Medulla oblongata (tissue), 1 donor: Measurements from ENCODE around the gene EMP1.
A peak's percentile ranks its signal among the peaks of the same experiment; 100 is the strongest.

Experiments
- DNase-seq: peaks from one replicate; pipeline ENCODE4 v3.0.0-alpha.2; 2015; ENCODE audit errors: extremely low spot score

Gene EMP1, protein sequence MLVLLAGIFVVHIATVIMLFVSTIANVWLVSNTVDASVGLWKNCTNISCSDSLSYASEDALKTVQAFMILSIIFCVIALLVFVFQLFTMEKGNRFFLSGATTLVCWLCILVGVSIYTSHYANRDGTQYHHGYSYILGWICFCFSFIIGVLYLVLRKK

DNA sequence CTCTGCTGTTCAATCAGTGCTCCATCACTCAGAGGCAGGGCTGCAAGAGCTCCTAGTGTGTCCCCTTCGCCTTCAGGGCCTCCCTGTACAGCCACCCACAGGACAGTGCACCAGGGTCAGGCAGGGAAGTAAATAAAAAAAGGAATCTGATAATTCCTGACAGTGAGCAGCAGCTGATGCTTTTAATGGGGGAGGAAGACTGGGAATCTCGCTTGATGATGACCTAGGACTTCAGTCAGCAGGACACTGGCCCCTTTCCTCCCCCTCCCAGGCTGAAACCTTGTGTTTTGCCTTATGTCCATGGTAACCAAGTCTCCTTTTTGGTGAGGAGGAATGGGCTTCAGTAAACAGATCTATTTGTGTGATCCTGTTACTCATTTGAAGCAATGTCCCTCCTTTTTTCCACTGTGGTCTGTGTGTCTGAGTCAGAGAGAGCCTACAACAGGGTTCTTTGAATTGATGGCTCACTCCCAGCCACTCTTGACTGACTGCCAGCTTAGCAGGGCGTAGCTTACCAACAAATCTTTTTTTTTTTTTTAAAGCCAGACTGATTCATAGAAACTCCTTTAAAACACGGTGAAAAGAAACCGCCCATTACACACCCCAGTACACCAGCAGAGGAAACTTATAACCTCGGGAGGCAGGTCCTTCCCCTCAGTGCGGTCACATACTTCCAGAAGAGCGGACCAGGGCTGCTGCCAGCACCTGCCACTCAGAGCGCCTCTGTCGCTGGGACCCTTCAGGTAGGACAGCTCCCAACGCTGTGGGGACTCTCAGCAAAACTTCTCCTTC is at the start of gene EMP1:
TSS of gene EMP1 (plus strand) at position 597 of the 792 bp plus-strand sequence. CDS start 14,785 bp downstream, outside the sequence.
- DNase-seq: peak; percentile 93

DNA sequence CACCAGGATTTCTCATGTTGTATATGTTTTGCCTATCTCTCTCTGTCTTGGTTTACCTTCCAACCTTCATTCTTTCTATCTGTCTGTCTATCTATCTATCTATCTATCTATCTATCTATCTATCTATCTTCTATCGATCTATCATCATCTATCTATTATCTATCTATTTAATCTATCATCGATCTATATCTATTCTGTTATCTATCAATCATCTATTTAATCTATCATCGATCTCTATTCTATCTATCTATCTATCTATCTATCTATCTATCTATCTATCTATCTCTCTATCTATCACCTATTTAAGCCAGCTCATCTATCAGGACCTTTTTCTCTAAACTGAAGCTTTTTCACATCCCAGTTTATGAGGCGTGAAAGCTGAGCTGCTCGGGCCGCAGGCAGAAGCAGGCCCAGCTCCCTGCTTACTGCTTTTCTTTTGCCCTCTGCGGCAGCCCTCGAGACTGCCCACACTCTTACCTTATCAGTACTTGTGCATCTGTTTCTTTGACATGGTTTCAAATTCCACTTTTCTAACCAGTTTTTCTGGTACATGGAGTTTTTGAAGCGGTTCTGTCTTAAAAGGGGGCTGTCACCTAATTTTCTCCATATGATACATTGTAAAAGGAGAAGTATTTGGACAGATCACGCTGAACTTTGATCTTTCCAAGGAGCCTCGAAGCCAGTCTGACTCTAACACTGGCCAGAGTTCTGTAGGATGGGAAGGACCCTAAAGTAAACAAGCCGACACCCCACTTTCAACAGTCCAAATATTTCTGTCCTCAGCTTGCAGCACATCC is 48.6 kb upstream of the EMP1 start:
- DNase-seq: no peak

DNA sequence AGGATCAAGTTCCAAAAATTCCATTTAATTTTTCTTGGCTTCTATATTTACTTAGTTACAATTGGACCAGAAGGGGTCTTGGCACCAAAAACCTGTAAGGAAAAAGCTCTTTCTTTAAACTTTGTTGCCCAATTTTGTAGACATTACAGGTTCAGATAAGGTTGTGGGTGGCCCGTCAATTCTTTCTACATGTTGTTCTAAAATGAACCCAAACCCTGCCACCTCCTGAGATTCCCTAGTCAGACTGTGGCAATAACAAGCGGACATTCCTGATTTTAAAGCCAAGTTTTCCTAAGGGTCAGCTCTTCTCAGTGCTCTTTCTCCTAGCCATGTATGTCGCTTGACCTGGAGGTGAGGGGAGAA is 48.1 kb upstream of the EMP1 start:
- no peak for DNase-seq

DNA sequence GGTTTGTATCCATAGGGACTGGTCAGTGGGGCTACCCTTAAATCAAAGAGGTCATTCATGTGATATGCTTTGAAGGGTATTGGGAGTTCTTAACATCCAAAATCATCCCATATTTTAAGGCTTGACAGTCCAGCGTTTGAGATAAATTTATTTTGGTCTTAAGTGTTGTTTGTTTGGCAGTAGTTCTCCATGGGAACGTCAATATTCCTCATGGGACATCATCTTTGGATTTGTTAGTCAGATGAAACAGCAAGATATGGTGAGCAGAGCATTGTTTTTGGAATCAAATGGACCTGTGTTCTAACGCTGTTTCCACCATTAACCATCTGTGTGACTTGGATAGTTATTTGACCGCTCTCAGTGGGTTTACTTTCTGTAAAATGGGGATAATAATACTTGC is 47.1 kb upstream of the EMP1 start:
- no peak for DNase-seq

DNA sequence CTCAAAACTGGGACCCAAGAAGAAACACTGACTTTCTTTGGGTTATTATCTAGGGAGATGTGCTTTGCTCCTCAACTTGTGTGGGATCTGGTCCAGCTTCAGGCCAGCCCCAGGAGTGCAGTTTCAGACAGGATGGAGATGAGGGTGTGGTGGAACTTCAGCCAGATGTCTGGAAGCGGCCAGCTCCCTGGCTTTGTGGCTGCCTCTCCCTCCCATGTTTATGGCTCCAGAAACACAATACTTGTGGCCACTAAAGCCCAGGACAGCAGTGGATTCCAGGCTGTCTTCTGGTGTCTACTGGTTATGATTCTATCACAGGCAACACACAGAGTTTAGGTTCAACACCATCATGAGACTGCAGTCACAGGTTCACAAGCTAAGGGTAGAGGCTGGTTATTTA is 44.2 kb upstream of the EMP1 start:
- no peak for DNase-seq

DNA sequence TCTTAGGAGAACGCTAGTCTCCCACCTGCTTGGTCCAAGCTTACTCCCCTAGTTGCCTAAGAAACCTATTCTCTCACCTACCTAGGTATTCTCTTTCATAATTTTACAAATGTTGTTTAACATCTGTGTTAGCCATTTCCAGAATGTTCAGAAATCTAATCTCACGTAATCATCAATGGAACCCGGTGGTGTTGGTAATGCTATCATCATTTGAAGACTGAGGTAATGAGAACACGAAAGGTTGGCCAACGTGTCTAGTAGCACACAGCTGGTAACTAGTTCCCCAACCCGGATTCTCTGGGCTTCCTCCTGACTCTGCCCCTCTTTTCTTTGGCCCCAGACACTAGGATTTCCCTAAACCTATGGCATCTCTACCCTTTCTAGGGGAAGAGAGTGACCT is 43.8 kb upstream of the EMP1 start:
- no peak for DNase-seq

DNA sequence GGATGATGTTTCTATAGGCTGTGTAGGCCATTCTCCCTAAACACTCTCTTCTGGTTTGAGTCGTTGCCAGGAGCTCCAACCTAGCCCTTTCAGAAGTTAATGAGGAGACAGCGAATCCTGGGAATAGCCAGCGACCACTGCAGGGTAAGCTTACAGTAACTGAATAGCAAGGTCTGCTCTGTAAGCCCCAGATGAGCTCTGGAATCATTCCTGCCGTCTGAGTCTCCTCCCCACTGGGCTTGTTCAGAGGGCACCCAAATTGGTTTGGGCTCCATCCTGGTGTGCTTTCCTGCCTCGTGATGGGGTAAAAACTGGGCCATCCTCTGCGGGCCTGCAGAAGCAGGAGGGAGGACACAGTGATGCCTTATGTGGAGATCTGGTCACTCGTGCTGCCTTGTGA is 43.3 kb upstream of the EMP1 start:
- no peak for DNase-seq

DNA sequence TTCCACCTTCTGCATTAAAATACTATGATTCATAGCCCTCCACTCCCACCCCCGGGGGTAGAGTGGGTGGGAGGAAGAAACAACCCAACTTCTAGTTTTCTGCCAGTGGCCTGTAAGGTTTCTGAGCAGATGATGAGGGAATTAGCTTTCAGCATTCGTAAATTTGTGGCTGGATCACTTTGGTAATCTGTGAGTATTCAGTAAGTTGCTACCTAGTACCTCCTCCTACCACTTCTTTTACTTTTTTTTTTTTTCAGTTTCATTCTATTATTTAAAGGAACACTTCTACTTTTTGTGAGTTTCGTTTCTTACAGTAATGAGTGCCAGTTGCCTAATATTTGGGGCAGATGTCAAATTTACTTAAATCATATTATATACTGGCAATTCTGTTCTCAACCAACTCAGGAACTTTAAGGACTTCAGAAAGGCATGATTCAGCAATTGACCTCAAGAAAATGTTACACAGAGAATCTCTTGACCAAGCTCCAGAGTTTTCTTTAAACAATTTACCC is 42.4 kb upstream of the EMP1 start:
- DNase-seq: no peak

DNA sequence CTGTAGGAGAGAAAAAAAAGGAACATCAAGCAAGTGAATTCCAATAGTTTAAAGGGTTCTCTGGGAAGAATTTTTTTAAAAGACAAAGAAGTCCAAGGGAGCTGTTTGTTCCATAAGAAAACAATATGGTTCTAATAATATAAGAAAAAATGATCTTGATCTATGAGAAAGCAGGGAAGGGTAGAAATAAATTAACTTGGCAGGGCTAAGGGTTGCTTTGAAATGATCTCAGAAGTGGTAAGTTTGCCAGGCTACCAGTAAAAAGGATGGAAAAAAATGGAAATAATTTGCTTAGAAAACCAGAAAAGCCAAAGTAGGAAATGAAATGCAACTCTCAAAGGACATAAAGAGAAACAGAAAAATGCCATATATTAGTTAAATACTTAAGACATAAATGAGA is 41.7 kb upstream of the EMP1 start:
- DNase-seq: no peak

DNA sequence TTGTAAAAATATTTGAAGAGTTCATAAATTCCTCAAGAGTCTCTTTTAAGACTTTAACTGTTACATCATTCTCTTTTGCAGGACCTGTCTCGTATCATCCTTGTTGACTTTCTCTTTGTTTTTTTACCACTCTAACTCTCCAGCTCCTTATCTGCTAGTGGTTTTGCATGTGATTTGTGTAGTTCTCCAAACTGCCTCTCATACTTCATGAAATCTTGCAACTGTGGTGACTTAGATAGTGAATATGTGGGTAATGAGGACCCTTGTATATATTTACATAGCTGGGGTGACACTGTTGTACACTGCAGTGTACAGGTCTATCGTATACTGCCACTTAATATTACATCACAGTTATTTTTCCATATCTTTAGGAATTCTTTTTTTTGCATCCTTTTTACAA is 40.2 kb upstream of the EMP1 start:
- no peak for DNase-seq

DNA sequence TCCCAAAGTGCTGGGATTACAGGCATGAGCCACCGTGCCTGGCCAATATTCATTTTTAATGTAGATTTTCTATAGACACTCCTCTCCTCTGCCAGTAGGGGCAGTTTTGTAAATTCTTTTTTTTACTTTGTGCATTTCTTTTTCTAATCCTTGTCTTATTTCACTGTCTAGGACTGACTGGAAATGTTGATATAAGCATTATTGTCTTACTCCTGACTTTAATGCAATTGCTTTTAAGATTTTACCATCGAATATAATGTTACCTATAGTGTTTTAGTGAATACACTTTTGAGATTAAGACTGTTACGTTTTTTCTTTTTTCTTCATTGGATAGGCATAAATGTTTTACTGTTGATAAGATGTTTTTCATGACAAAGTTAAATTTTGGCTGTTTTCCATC is 35.4 kb upstream of the EMP1 start:
- DNase-seq: no peak

DNA sequence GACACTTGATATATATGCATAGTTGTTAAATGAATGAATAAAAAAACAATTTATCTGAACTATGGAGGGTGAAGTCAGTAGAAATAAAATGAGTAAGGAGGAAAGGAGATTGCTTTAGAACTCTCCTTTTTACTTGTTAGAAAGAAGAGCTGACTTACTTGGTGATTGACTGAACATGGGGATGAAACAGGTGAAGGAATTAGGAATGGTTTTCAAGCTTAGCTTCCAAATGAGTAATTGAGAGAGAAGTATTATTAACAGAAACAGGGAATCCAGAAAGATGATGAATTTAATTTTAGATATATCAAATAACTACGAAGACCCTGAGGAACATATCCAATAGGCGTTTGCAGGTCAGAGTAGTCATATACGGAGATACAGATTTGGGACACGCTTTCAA is 33.6 kb upstream of the EMP1 start:
- no peak for DNase-seq

DNA sequence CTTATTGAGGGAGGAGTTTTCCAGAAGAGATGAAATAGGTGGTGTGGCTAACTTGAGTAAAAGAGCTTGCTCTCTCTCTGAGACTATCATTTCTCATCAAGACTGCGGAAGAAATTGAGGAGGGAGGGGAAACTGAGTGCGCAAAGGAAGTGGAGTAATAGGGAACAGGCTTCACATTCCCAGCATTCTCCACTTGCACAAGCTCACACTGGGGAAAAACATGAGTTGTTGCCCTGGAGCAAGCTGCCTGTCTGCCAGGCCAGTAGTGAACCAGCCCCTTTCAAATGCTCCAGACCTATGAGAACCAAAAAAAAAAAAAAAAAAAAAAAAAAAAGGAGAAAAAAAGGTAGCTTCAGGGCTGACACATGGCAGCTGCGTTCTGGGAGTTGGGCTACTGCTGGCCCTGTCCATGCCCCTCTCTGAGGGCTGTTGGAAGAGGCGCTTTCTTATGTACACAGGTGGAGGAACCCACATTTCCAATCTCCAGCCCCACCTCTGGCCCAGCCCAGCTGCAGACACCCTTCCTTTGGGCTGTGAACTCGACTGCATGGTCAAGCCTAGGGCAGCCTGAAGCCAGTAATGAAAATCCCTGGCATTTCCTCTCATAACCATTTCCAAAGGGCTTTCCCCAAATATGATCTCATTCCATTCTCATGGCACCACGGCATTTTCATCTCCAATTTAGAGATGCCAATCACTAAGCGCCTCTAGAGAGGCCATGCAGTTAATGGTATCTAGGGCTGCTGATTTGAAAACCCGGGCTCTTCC is 32.5 kb upstream of the EMP1 start:
- no peak for DNase-seq

DNA sequence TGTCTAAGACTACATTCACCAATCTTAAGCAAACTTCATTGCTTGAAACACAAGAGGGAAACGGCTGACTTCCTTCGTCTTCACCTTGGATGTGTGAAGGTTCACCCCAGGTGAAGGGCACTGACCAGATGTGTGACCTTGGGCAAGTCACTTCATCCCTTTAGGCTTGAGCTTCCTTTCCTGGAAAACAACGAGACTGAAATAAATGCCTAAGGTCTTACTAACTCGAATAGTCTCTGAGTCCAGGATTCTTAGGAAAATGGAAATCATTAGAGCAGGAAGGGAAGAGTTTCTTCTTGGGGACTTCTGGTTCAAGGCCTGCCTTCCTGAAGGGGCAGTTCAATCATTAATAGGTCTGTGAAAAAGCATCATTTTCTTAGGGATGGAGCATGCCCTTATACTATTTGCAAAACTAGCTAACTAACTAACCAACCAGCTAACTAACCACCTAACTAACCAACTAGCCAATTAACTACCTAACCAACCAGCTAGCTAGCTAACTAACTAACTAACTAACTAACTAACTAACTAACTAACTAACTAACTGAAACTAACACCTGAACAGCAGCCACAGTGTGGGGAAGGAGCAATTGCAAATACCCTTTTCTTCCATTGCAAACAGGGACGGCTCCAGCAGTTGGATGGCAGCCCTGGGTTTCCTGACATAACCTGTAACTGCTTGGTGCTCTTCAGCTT is 31.5 kb upstream of the EMP1 start:
- DNase-seq: no peak

DNA sequence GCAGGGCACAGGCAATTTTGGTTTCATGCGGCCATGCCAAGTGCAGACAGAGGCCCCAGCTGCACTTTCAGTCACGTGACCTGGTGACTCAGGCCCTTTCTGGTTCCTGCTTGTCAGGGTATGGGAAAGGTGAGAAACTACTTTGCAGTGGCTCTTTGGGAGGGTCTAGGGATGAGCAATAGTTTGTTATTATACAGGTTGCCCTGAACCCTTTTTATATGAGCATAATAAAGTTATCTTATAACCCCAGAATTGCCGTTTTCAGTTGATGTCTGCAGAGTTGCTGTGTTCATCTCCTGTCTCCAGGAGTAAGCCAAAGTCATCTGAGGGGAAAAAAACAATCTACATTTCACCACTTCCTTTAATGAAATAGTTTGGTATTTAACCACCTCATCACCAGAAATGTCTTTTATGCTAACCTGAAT is 30.9 kb upstream of the EMP1 start:
- peak; percentile 18 for DNase-seq

DNA sequence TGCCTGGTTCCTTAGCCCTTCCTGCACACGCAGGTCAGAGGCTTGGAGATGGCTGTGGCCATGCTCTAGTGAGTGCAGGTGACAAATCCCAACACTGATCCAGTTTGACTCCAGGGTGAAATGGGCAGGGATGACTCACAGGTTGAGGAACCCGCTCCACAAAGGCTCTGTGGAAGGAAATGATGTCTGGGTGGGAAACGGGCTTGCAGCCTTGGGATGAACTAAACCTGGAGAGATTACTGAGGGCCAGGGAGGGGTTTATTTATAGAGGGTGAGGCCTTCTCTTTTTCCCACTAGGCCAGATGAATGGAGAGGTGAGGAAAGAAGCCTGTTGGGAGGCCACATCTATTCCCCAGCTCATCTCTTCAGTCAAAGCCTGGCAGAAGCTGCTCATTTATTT is 29.3 kb upstream of the EMP1 start:
- DNase-seq: no peak

DNA sequence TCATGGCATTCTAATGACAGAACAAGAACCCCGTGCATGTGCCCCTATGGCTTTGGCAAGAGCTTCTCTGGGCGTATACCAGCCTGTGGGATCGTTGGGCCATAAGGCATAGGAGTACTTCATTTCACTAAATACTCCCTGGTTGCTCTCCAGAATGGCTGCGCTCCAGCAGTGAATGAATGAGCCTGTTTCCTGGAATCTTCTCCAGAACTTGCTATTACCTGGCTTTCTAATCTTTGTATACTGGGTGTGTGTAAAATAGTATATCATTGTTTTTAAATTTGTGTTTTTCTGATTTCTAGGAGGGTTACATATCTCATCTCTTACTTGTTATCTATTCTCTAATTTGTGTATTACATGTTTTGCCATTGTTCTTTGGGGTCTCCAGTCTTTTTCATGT is 28.6 kb upstream of the EMP1 start:
- DNase-seq: no peak

DNA sequence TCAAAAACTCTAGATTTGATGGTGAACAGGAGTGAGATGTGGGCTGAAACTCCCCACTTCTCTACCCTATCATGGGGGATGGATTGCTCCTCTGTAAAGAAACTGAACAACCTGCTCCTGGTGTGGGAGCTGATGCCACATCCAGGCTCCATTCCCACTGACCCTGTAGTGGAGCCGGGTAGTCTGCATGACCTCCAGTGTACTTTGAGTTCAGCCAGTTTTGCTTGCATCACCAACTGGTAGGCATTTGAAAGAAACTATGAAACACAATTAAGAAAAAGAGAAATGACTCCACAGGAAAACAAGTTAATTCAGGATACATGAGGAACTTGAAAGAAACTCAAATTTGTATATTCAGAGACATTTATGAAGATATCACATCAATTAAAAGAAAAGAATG is 27.3 kb upstream of the EMP1 start:
- no peak for DNase-seq

DNA sequence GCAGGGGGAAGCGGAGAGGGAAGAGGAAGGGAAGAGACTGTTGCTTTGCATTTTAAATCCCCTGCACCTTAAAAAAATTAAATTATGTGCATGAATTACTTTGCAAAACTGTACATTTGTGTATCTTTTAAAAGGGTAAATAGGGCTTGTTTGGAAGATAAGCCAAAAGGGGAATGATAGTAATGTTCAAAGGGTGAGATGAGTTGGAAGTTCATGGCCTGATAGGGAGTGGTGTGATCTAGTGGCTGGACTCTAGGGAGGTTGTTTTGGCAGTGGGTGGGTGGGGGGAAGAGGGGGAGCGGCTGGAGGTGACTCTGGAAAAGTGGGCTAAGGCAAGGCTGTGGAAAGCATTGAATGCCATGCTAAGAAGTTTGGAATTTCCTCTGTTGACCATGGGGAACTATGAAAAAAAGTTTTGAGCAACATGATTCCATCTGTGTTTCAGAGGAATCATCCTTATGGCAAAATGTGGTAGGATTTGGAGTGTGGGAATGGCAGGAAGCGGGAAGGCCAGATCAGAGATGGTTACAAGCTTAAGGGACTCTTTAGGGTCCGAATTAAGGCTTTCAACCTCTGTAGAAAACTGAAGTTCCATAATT is 25.5 kb upstream of the EMP1 start:
- DNase-seq: no peak

DNA sequence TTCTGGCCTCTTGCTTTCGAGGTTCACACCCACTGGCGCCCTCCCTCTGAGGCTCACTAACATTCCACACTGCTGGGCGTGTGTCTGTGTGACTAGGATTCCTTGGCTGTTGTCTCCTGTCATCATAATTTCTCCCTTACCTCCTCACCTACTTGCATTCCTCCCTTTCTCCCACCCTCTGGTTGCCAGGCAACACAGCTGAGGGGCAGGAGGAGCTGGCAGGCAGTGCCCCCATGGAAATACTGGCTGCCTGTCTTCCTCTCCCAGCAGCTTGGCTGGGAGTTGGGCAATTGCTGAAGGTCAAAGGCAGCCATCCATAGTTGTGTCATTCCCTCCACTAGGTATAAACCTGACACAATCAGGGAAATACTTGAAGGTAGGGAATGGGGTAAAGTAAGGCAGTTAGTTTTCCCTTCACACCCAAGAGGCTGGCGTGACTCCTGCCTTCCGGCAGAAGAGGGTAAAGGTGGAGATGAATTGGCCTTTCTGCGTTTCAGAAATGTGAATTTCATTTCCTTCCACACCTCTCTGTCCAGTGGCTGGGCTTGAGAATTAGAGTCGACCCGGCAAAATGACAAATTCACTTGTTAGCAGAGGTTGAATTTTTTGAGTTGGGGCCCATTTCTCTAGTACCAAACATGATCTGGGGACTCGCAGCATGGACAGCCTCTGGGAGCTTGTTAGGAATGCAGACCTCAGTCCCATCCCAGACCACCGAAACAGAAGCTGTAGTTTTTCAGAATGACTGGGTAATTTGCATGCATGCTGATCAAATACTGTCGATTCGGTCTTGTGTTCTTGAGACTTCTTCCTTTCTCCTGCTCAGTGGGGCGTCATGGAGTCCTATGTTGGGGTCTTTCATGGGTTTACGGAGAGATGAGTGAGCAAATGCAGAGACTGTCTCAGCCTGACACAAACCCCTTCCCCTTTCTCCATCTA is 24.3 kb upstream of the EMP1 start:
- DNase-seq: no peak
